VCaP (cell line): ENCODE measurements around the gene DNAH11.

Experiments
- H3K27ac ChIP-seq: fragments of 450-650 bp; 2 replicates; pipeline ENCODE4 v1.5.1; 2017
- TF ChIP-seq, protein P1 (sequence below): fragments of 450-650 bp; conservative IDR thresholded peaks from 2 replicates; pipeline ENCODE4 v1.5.1; 2017; ENCODE audit warnings: mild to moderate bottlenecking, moderate library complexity

Gene DNAH11

DNA sequence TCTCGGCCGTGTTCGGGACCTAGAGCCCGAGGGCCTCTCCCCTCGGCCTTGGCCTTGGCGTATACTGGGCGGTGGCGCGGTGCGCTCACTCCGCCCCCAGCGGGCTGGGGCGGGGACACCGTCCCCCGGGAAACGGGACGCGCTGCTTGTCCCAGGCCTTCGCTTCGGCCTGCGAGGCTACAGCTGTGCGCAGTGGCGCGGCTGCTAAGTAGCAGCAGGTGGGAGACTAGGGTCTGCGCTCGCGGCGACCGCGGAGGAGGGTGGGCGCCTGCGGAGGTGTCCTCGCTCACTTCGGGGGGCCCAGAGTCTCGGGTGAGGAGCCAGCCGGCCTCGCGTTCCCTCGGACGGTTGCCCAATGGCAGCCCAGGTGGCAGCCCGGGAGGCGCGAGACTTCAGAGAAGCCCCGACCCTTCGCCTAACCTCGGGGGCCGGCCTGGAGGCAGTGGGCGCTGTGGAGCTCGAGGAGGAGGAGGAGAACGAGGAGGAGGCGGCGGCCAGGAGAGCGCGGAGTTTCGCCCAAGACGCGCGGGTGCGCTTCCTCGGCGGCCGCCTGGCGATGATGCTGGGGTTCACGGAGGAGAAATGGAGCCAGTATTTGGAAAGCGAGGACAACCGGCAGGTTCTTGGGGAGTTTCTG is at the start of gene DNAH11:
Gene DNAH11 (plus strand): TSS at position 149 of the 637 bp plus-strand sequence. CDS start 207 bp downstream, at position 356.
- no peak within 1 kb of the TSS for H3K27ac ChIP-seq

DNA sequence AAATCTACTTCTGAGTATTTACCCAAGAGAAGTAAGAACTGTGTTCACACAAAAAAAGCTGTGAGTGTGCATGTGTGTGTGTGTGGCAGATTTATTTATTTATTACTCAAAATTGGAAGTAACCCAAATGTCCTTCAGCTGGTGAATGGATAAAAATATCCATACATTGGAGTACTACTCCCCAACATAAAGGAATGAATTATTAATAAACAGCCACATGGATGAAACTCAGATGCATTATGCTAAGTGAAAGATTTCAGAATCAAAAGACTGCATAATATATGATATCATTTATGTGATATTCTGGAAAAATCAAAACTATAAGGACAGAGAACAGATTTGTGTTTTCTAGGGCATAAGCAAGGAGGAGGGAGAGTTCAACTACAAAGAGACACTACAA is 47.1 kb upstream of the DNAH11 start:
- no peak overlapping the region for H3K27ac ChIP-seq
- TF ChIP-seq, protein P1, sequence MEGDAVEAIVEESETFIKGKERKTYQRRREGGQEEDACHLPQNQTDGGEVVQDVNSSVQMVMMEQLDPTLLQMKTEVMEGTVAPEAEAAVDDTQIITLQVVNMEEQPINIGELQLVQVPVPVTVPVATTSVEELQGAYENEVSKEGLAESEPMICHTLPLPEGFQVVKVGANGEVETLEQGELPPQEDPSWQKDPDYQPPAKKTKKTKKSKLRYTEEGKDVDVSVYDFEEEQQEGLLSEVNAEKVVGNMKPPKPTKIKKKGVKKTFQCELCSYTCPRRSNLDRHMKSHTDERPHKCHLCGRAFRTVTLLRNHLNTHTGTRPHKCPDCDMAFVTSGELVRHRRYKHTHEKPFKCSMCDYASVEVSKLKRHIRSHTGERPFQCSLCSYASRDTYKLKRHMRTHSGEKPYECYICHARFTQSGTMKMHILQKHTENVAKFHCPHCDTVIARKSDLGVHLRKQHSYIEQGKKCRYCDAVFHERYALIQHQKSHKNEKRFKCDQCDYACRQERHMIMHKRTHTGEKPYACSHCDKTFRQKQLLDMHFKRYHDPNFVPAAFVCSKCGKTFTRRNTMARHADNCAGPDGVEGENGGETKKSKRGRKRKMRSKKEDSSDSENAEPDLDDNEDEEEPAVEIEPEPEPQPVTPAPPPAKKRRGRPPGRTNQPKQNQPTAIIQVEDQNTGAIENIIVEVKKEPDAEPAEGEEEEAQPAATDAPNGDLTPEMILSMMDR = no peak

More for the DNA sequence above, at the start of gene DNAH11:
- TF ChIP-seq, protein P1 = 0 out of 2 replicates have a peak, but pooled peaks have one; percentile 9

GRCh38 chr7:21497072-21497471 is 45.8 kb upstream of the DNAH11 start:
- TF ChIP-seq, protein P1 = peak; percentile 72
- H3K27ac ChIP-seq = no peak overlapping the region

DNA sequence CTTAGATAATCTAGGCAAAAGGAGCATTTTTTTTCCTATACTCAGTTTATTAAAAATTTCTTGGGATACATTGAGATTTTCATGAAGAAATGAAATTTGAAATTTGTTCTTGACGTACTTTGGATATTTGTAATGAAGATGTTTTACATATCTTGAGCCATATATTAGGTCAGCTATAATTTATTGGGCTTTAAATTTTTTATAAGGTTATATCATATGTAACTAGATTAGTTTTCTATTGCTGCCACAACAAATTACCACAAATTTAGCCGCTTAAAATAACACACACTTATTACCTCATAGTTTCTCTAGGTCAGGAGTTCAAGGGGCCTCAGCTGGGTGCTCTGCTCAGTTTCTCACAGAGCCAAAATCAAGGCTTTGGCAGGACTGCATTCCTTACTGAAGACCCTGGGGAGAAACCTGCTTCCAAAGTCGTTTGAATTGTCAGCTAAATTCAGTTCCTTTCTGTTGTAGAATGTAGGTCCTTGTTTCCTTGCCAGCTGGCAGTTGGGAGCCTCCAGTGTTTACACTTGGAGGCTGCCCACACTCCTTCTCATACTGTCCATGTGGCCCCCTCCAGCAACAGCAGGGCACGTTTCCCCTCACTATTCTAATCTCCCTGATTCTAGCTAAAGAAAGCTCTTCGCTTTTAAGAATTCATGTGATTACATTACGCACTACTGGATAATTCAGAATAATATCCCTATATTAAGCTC is 42.6 kb upstream of the DNAH11 start:
- TF ChIP-seq, protein P1 = no peak
- no peak overlapping the region for H3K27ac ChIP-seq

DNA sequence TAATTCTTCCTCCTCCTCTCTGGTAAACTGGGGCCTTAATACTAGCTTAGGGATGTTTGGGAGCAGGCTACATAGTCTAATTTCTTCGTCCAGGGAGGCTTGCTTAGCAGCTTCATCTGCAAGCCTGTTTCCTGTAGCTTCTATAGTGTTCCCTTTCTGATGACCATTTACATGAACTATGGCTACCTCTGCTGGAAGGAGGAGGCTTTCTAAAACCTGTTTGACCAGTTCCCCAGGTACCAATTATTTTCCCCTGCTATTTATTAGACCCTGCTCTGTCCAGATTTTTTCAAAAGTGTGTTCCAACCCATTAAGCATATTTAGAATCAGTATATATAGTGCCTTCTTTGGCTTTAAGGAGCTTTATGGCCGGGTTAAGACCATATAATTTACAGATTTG is 38.8 kb upstream of the DNAH11 start:
- TF ChIP-seq, protein P1 = no peak

GRCh38 chr7:21507627-21508343 is 35.1 kb upstream of the DNAH11 start:
- TF ChIP-seq, protein P1 = peak; percentile 77

More for the DNA sequence above, 38.8 kb upstream of the DNAH11 start:
- peak overlapping the region; percentile 51 for H3K27ac ChIP-seq

GRCh38 chr7:21508538-21508937 is 34.3 kb upstream of the DNAH11 start:
- TF ChIP-seq, protein P1 = no peak
- H3K27ac ChIP-seq = no peak overlapping the region

More at GRCh38 chr7:21507627-21508343, 35.1 kb upstream of the DNAH11 start:
- no peak overlapping the region for H3K27ac ChIP-seq
